Stomach (tissue), 9 donors: ENCODE results near the gene GPR37. TPM values are rescaled to one million over a fixed set of nuclear protein-coding genes. Genes with fewer than 3 reads are reported as not detected.

Experiments
- DNase-seq, 2 donors: peaks; one replicate each; pipeline versions ENCODE4 v3.0.0 to v3.0.0-alpha.2; 2013 to 2019
- H3K27ac ChIP-seq, 5 donors: fragments of 200-600 bp in 4 of 5; sonication (generic) in 4 of 5; one replicate each; pipeline ENCODE4 v1.5.1; 2013 to 2019; ENCODE audit warnings: mild to moderate bottlenecking in 1 of 5, moderate library complexity in 1 of 5
- H3K27me3 ChIP-seq, 3 donors: fragments of 200-600 bp; sonication (generic); one replicate each; pipeline ENCODE4 v1.5.1; 2017 to 2019; ENCODE audit warnings: mixed run types in 1 of 3
- H3K36me3 ChIP-seq, 4 donors: fragments of 200-600 bp; sonication (generic); 1 replicate in 3 of 4; 2 replicates in 1 of 4; pipeline ENCODE4 v1.5.1; 2016 to 2019
- H3K4me1 ChIP-seq, 4 donors: fragments of 200-600 bp; sonication (generic); one replicate each; pipeline ENCODE4 v1.5.1; 2016 to 2019
- H3K4me3 ChIP-seq, 4 donors: fragments of 200-600 bp; sonication (generic) in 3 of 4; one replicate each; pipeline ENCODE4 v1.5.1; 2016 to 2019; ENCODE audit warnings: mild to moderate bottlenecking in 1 of 4
- H3K9me3 ChIP-seq, 4 donors: fragments of 200-600 bp; sonication (generic); one replicate each; pipeline ENCODE4 v1.5.1; 2016 to 2019
- EP300 ChIP-seq: sonication (generic); formaldehyde crosslinking; IDR thresholded peaks from one replicate; pipeline ENCODE4 v1.6.1; 2017; ENCODE audit warnings: antibody characterized with exemption
- POLR2A ChIP-seq, 4 donors: fragments of 450-650 bp; IDR thresholded peaks; one replicate each; pipeline ENCODE4 v1.6.1; 2016; ENCODE audit warnings: antibody characterized with exemption in 4 of 4, control low read depth in 2 of 4, mild to moderate bottlenecking in 1 of 4, moderate library complexity in 1 of 4
- POLR2AphosphoS5 ChIP-seq, 3 donors: sonication (generic); formaldehyde crosslinking; IDR thresholded peaks; one replicate each; pipeline ENCODE4 v1.6.1; 2016; ENCODE audit warnings: antibody characterized with exemption in 3 of 3
- WGBS, 5 donors: extraction: QIAGEN DNeasy Blood & Tissue Kit in 3 of 5; methylation state at CpG; one replicate each; pipeline versions ENCODE4 v1.1.5 to v1.1.7; 2013 to 2018; 5-methylcytosine and 5-hydroxymethylcytosine counted together
- intact Hi-C: fragments of 100-400 bp; cut with DNase I; formaldehyde crosslinking; loops from one replicate; pipeline ENCODE4 v1.15.1; 2023; ENCODE audit warnings: low total_unique reads
- polyA plus RNA-seq, 3 donors: library from polyadenylated mRNA; stranded (reverse); fragments of 200-250 nt; gene quantifications; one replicate each; pipeline ENCODE4 v1.2.3, GENCODE V29; 2013
- total RNA-seq, 5 donors: library from RNA; depleted of rRNA; stranded (reverse); fragments of >200 nt; gene quantifications; one replicate each; pipeline versions ENCODE4 v1.1.0 to v1.2.3, GENCODE V29; 2014 to 2016
- TF ChIP-seq, protein P1 (sequence below), 7 experiments: fragments of 450-650 bp in 4 of 7; fragments of 200-600 bp in 3 of 7; sonication (generic) in 3 of 7; IDR thresholded peaks; one replicate each; pipeline ENCODE4 v1.5.1; 2016 to 2019; ENCODE audit warnings: antibody characterized with exemption in 7 of 7, control low read depth in 2 of 7, mild to moderate bottlenecking in 1 of 7
- donor health status: healthy with polysubstance abuse.
- donor health status: Bipolar disorder and iron deficiency.
- donor health status: healthy.

The GPR37 gene
- total and polyA plus RNA-seq, 8 donors = under 0.01 to 9.2 (median 0.52) TPM; not detected in 2

DNA sequence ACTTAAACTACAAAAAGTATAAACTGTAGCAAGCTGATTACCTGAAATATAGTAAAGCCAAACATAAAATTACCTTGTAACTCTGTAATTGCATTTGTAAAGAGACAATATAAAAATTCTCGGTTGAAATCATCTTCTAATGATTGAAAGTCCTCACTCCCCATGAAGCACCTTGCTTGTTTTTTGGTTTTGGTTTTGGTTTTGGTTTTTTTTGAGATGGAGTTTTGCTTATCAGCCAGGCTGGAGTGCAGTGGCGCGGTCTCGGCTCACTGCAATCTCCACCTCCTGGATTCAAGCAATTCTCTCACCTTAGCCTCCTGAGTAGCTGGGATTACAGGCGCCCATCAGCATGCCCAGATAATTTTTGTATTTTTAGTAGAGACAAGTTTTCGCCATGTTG, 33.9 kb upstream of the GPR37 start:
- H3K27ac ChIP-seq = no peak overlapping the region
- WGBS, 5 donors = 76 to 89% (median 83%) methylated on average over 6 of the region's 6 CpGs
- no peak for DNase-seq

DNA sequence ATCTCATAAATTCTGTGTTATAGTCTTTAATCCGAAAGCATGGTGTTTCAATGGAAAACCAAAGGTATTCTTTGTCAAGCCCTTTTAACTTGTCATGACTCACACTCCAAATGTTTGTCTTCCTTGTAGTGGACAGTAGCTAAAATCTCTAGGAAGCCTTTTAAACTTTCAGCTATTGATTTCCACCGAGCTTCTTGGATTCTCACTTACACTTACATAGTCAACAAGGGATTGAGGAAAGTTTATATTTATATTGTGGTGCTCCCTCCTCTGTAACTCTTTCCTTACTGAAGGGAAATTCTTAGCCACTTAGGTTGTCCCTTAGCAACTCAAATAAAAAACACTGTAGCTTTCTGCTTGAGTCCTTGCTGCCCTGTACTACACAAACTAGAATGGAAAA, 31.2 kb upstream of the GPR37 start:
- WGBS, 5 donors = 31 to 62% (median 42%) methylated on average over 2 of the region's 2 CpGs
- no peaks in the 10 kb centered on the region for H3K36me3 ChIP-seq
- H3K9me3 ChIP-seq = no peaks in the 10 kb centered on the region
- no peak for DNase-seq
- H3K27me3 ChIP-seq = no peaks in the 10 kb centered on the region
- no peak overlapping the region for H3K4me3 ChIP-seq
- intact Hi-C loops = no loop called here
- TF ChIP-seq EP300 (no peak), POLR2AphosphoS5 (IDR thresholded peaks at IDR 0.05) (no peak), POLR2A (IDR thresholded peaks at IDR 0.05) (no peak)
- TF ChIP-seq, protein P1, sequence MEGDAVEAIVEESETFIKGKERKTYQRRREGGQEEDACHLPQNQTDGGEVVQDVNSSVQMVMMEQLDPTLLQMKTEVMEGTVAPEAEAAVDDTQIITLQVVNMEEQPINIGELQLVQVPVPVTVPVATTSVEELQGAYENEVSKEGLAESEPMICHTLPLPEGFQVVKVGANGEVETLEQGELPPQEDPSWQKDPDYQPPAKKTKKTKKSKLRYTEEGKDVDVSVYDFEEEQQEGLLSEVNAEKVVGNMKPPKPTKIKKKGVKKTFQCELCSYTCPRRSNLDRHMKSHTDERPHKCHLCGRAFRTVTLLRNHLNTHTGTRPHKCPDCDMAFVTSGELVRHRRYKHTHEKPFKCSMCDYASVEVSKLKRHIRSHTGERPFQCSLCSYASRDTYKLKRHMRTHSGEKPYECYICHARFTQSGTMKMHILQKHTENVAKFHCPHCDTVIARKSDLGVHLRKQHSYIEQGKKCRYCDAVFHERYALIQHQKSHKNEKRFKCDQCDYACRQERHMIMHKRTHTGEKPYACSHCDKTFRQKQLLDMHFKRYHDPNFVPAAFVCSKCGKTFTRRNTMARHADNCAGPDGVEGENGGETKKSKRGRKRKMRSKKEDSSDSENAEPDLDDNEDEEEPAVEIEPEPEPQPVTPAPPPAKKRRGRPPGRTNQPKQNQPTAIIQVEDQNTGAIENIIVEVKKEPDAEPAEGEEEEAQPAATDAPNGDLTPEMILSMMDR (IDR thresholded peaks at IDR 0.05) = no peak
- H3K4me1 ChIP-seq = no peaks in the 10 kb centered on the region
- no peak overlapping the region for H3K27ac ChIP-seq

More for the DNA sequence above, 33.9 kb upstream of the GPR37 start:
- intact Hi-C loops = no loop called here
- H3K4me1 ChIP-seq = no peaks in the 10 kb centered on the region
- no peaks in the 10 kb centered on the region for H3K27me3 ChIP-seq
- H3K4me3 ChIP-seq = no peak overlapping the region
- H3K36me3 ChIP-seq = no peaks in the 10 kb centered on the region
- H3K9me3 ChIP-seq = no peaks in the 10 kb centered on the region
- no peak for TF ChIP-seq POLR2AphosphoS5 (IDR thresholded peaks at IDR 0.05)
- TF ChIP-seq, protein P1 (IDR thresholded peaks at IDR 0.05) = no peak
- TF ChIP-seq POLR2A (IDR thresholded peaks at IDR 0.05) = no peak
- TF ChIP-seq EP300 = no peak

DNA sequence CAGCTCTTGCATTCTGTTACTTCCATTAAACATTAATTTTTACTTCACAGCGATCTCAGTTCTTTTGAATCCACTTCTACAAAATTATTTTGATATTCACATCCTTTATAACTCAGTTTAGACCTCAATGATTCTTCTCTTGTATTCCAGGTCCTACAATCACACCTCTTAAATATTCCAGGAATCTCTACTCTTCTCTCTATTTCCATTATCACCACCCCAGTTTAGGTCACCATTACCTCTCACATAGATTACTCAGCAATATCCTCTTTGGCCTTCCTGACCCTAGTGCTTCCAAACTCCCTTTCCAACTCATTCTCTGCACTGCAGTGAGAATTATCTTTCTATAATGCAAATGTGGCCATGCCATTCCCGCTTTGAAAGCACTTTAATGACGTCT, 27.1 kb upstream of the GPR37 start:
- no peaks in the 10 kb centered on the region for H3K9me3 ChIP-seq
- no peaks in the 10 kb centered on the region for H3K4me1 ChIP-seq
- WGBS, 5 donors = 76 to 88% (median 86%) methylated on average over 3 of the region's 3 CpGs
- H3K4me3 ChIP-seq = no peak overlapping the region
- intact Hi-C loops = no loop called here
- H3K27me3 ChIP-seq = no peaks in the 10 kb centered on the region
- H3K36me3 ChIP-seq = no peaks in the 10 kb centered on the region
- H3K27ac ChIP-seq = no peak overlapping the region
- no peak for TF ChIP-seq POLR2AphosphoS5 (IDR thresholded peaks at IDR 0.05)
- TF ChIP-seq POLR2A (IDR thresholded peaks at IDR 0.05) = no peak
- no peak for TF ChIP-seq EP300
- TF ChIP-seq, protein P1 (IDR thresholded peaks at IDR 0.05) = no peak
- no peak for DNase-seq

DNA sequence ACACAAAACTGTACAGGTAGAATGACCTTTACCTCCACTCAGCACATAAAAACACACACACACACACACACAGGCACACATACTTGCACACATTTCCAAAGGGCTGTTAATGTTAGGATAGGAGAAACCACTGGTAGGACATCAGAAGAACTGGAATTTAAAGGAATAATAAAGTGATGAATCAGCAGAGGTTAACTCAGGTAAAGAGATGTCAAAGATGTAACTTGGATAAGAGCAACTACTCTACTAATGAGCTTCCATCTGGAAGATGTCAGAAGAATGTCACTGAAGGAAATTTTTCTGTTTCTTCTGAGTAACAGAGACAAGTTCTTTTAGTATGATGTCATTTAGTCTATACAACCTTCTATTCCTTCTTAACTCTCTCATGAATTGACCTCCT, 26.4 kb upstream of the GPR37 start:
- DNase-seq = no peak
- Histone ChIP-seq H3K27ac (no peak overlapping the region), H3K4me1 (no peaks in the 10 kb centered on the region), H3K36me3 (no peaks in the 10 kb centered on the region), H3K9me3 (no peaks in the 10 kb centered on the region), H3K4me3 (no peak overlapping the region), H3K27me3 (no peaks in the 10 kb centered on the region)
- TF ChIP-seq, protein P1 (IDR thresholded peaks at IDR 0.05) = no peak
- TF ChIP-seq POLR2A (IDR thresholded peaks at IDR 0.05) (no peak), POLR2AphosphoS5 (IDR thresholded peaks at IDR 0.05) (no peak), EP300 (no peak)
- intact Hi-C loops = no loop called here
